Measurements from ENCODE around the gene LAMTOR1. TPM values are rescaled to one million over a fixed set of nuclear protein-coding genes. Genes with fewer than 3 reads are reported as not detected.

Gene LAMTOR1
- total and polyA plus RNA-seq, 2 of the 8 experiments (the other 6 are each of a cell fraction or from before 2014, with no cell fraction given) = 82.1 to 160 TPM

- Histone ChIP-seq H3K27me3 (replicated peaks in 1 of 4; ENCODE audit: control insufficient read depth in 3 of 4, extremely low read depth in 1 of 4, insufficient read depth in 3 of 4, low read length in 3 of 4) (no peaks in the 10 kb centered on the region), H4K5ac (ENCODE audit: insufficient read length, low read depth, low read length) (no peak overlapping the region), H3K4me1 (replicated peaks in 1 of 4; ENCODE audit: control insufficient read depth in 3 of 4, insufficient read depth in 4 of 4, low read length in 3 of 4) (peaks cover 0 to 3% (median 1%) of the 10 kb centered on the region in 4 experiments; a peak in 2 of 7 replicates), H3K4me3 (ENCODE audit: extremely low read depth in 1 of 4, insufficient read depth in 2 of 4, low read depth in 3 of 4, low read length in 4 of 4) (no peak overlapping the region), H3K23ac (ENCODE audit: insufficient read length) (no peak overlapping the region), H2BK15ac (ENCODE audit: low read length) (no peak overlapping the region), H2AK5ac (ENCODE audit: low read depth, low read length) (no peak overlapping the region), H3K18ac (ENCODE audit: extremely low read depth, low read length) (no peak overlapping the region), H3K23me2 (ENCODE audit: low read depth, low read length) (no peaks in the 10 kb centered on the region), H3K9me3 (ENCODE audit: insufficient read depth in 2 of 2, low read depth in 1 of 2, low read length in 1 of 2) (no peaks in the 10 kb centered on the region), H3K27ac (ENCODE audit: low read depth, low read length) (no peak overlapping the region), H3K9ac (replicated peaks in 1 of 4; ENCODE audit: extremely low read depth in 1 of 4, low read depth in 3 of 4, low read length in 3 of 4) (no peak overlapping the region), H4K8ac (ENCODE audit: extremely low read depth, insufficient read depth, low read length) (no peak overlapping the region), H2AFZ (ENCODE audit: low read length) (no peak overlapping the region), H2BK12ac (ENCODE audit: low read depth, low read length) (no peak overlapping the region), H2BK5ac (ENCODE audit: low read depth, low read length) (no peak overlapping the region), H2BK120ac (replicated peaks; ENCODE audit: low read depth, low read length) (no peak overlapping the region), H3K36me3 (ENCODE audit: control insufficient read depth in 2 of 4, insufficient read depth in 4 of 4, low read length in 3 of 4) (peaks cover 0 to 13% (median 3%) of the 10 kb centered on the region in 4 experiments; a peak in 4 of 8 replicates), H3K4ac (replicated peaks; ENCODE audit: insufficient read length, low read depth, low read length) (no peak overlapping the region), H2BK20ac (ENCODE audit: low read length) (no peak overlapping the region), H4K20me1 (replicated peaks in 1 of 2; ENCODE audit: control insufficient read depth in 1 of 2, insufficient read depth in 2 of 2, low read length in 2 of 2) (no peaks in the 10 kb centered on the region), H3K56ac (replicated peaks; ENCODE audit: insufficient read length, low read depth, low read length) (no peak overlapping the region), H3K14ac (ENCODE audit: insufficient read length) (no peak overlapping the region), H3K79me1 (ENCODE audit: low read depth, low read length) (no peaks in the 10 kb centered on the region; the same call in 1 of the 2 replicates), H3K79me2 (ENCODE audit: control insufficient read depth in 1 of 2, insufficient read depth in 2 of 2, low read length in 2 of 2) (no peaks in the 10 kb centered on the region), H4K91ac (replicated peaks; ENCODE audit: insufficient read length, low read length) (no peak overlapping the region), H3K4me2 (ENCODE audit: insufficient read depth in 1 of 2, low read depth in 2 of 2, low read length in 2 of 2) (no peak overlapping the region)
- FAIRE-seq (peak; percentile 74), DNase-seq (ENCODE audit: low read depth in 1 of 2, low spot score in 2 of 2) (peak; percentile 66 to 89)
- ChIA-PET POLR2A (ENCODE audit: partially characterized antibody) (interaction anchor here (0.8 to 14.4 kb wide), 22 partner anchors 7 to 92 kb away, joined by 3 to 144 read pairs (median 5); partner anchors contain the start of genes ANAPC15, LAMTOR1, LRRC51 and TOMT), CTCF (ENCODE audit: partially characterized antibody) (interaction anchor here (0.6 to 14.0 kb wide), 48 partner anchors 9 to 577 kb away, joined by 3 to 423 read pairs (median 4); partner anchors contain the start of genes LAMTOR1 and TOMT)
- 60% methylated on average over 4 of the region's 4 CpGs; no CpG with 5 or more reads in 1 of the 2 experiments for WGBS, 2 experiments (ENCODE audit: extremely low coverage in 1 of 2, insufficient coverage in 1 of 2, insufficient read length in 1 of 2, insufficient replicate concordance in 2 of 2, low coverage in 1 of 2, low lambda C conversion rate in 2 of 2, missing lambda C conversion rate in 1 of 2)
- TF ChIP-seq SP2 (IDR thresholded peaks at IDR 0.05; ENCODE audit: low read length) (no peak), ATF3 (IDR thresholded peaks at IDR 0.05; ENCODE audit: insufficient read depth, low read depth, low read length) (no peak), CTBP2 (IDR thresholded peaks at IDR 0.05; ENCODE audit: borderline replicate concordance, insufficient read depth, insufficient read length, low read length) (no peak), SP1 (IDR thresholded peaks at IDR 0.05; ENCODE audit: low read depth, low read length) (no peak), YY1 (IDR thresholded peaks at IDR 0.05; ENCODE audit: low read depth, low read length) (no peak), BACH1 (IDR thresholded peaks at IDR 0.05; ENCODE audit: low read length) (no peak), GTF2F1 (IDR thresholded peaks at IDR 0.05; ENCODE audit: borderline replicate concordance, low read depth, low read length) (no peak), SP4 (IDR thresholded peaks at IDR 0.05; ENCODE audit: low read length) (peak; percentile 52; the same call in 1 of the 2 replicates), CBX8 (IDR thresholded peaks at IDR 0.05; ENCODE audit: borderline replicate concordance, low read depth, low read length) (no peak), CHD1 (IDR thresholded peaks at IDR 0.05; ENCODE audit: low read depth, low read length) (no peak), CTCF (IDR thresholded peaks at IDR 0.05; ENCODE audit: control extremely low read depth in 1 of 3, insufficient read depth in 1 of 3, low read depth in 1 of 3, low read length in 3 of 3) (peak; percentile 93 to 96 (median 95))
Measured at GRCh38 chr11:72091292-72091691, 11.8 kb downstream of the LAMTOR1 start.
